HG03045 (cell line): ENCODE results near the gene LAMB4.
"Not testable (repeated sequence)": the region's sequence is repeated elsewhere in the genome, so short reads cannot be mapped to it uniquely, and the experiment has no call there.

ENCODE experiments used
- ATAC-seq: cut with Tn5 transposase; IDR thresholded peaks from one replicate; pipeline ENCODE4 v1.9.1; 2021; ENCODE audit warnings: mild to moderate bottlenecking, moderate library complexity; ENCODE audit not compliant: unreplicated experiment

LAMB4 gene

DNA sequence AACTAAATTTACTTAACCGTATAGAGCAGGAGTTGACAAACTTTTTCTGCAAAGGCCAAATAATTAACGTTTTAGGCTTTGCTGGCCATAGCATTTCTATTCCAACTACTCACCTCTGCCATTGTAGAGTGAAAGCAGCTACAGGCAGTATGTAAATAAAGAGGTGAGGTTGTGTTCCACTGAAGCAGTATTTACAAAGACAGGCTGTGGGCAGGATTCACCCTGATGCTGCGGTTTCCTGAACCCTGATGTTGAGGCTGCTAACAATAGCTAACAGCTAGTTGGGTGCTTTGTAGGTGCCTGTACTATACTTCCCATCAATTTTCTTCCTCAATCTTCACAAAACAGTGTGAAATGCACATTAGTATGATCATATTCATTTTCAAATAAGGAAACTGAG is 80.2 kb downstream of the LAMB4 start:
- ATAC-seq: no peak

- no peak for ATAC-seq
These were observed 81.7 kb downstream of the LAMB4 start for GRCh38 chr7:108048422-108048821.

DNA sequence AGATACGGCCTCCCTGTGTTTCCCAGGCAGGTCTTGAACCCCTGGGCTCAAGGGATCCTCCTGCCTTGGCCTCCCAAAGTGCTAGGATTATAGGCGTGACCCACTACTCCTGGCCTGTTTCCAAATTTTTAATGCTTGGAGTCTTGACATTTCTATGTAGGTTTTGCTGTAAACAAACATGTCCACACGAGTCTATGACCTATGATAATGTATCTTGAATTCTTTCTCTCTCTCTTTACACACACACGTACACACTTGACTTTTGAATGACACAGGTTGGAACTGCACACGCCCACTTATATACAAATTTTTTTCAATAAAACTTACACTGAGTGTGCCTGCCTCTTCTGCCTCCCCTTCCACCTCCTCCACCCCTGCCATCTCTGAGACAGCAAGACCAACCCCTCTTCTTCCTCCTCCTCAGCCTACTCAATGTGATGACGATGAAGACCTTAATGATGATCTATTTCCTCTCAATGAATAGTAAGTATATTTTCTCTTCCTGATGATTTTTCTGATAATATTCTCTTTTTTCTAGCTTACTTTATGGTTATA is 83.1 kb downstream of the LAMB4 start:
- ATAC-seq: no peak

DNA sequence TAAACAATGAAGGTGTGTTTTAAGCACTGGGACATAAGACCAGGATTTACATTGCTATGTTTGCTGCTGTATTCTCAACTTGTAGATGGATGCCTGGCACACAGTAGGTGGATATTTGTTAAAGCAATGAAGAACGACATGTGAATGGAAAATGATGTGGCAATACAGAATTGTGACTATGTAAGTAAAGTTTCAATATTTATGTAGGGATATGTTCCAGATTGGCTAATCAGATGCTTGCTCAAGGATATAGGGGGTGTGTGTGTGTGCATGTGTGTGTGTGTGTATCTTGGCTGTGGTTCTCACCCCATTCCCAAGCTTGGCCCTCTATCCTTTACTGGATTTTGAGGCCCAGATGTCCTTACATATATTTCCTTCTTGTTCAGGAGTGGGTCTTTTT is 84.5 kb downstream of the LAMB4 start:
- ATAC-seq: no peak

DNA sequence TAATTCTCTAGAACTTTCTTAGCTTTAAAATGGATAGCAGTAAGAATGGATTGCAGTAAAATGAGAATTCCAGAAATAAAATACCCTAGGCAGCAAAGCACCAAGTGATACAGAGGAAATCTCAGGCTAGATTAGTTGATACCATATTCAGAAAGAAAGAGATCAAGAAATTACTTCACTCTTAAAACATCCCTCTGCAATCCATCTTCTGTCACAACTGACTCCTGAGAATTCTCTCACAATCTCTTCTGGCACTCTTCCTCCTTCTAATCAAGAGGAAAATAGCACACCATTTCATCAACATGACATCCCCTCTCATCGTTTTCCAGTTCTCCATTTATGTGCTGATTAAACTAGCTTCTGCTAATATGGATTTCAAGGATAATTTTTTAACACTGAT is 85.0 kb downstream of the LAMB4 start:
- ATAC-seq: no peak

DNA sequence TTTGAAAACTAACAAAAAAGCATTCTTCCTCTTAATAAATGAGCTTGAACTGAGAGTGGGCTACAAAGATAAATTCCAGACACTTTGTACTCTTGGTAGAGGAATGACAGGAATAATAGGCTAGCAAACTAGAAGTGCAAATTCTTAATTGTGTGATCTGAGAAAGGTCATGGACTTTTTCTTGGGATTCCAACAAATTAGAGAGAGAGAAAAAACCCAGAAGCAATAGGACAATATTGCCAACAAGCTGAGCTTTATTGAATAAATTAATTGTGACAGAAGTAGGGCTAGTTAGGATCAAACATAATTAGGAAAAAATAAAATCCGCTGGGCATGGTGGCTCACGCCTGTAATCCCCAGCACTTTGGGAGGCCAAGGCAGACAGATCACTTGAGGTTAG is 85.8 kb downstream of the LAMB4 start:
- no peak for ATAC-seq

GRCh38 chr7:108038986-108039385 is 91.2 kb downstream of the LAMB4 start:
- no peak for ATAC-seq

DNA sequence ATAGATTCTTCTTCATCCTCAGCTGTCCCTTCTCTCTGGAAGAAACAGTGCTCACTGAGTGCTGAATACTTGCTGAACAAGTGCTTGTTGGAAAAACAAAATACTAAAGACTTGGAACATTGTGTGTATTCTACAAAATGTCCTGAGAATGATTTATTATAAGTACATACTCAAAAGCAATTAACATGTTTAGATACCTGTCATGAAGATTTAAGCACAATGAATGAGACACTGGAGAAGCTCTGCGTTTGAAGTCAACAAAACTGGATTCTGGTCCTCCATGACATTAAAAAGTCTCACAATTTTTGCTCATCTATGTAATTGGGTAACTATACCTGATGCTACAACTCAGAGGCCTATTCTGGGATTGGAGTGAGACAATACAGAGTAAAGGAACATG is 92.4 kb downstream of the LAMB4 start:
- ATAC-seq: no peak

DNA sequence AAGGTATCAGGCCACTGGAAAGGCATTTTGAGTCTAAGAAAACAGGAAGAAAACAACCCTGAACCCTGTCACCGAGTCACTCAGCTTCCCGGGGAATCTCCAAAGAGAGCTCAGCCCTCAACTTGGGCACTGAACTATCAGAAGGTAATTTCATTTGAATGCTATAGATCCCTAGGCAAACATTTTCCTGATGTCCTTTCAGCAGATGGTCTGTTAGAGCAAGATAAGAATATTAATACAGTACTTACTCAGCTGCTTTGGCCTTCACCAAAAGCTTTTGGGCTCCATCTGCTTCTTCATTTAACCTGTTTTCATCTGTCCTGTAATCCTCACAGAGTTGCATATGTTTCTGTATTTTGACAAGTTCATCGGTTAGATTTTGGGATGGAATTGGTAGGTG is 93.0 kb downstream of the LAMB4 start:
- no peak for ATAC-seq

DNA sequence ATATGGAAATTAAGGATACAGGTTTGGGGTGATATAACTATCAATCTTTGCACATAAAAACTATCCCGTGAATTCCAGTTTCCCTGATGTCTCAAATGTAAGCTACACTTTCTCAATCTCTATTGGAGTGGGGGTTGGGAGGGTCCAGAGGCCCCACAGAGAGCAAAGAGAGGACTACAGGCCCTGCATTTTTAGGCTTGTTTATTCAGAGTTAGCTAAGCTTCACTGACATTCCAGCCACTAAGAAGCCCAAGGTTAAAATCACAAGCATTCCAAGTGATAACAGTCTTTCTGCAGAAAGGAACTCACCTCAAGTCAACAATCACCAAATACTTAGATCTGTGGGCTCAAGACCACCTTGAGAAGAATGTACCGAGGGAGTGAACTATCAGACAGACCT is 95.6 kb downstream of the LAMB4 start:
- no peak for ATAC-seq

DNA sequence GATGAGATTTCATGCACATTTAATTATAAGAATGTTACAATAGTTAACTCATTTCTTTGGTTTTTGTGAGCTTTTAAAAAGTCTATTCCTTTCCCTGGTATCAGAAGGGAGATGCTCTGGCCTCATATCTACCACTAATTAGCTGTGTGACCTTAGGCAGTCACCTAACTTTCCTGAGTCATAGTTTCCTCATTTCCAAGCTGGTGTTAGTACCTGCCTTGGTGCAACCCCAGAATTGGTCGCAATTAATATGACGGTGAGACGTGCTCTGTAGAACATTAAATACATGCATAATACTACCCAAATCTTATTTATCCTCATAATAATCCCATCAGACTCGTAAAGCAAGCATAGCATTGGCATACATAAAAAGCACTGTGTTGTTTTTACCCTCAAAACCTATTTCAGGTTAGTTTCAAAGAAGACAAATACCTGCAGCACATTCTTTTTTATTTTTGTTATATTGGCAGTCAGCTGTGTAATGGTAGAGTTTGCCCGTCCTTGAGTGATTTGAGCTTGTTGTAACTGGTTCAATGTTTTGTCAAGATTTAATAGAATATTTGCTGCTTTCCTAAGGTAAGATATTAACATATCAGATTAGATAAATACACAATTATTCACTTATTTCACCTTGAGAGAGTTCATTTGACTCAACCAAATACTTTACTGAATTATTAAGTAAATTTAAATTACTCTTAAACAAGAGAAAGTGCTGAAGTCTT is 96.2 kb downstream of the LAMB4 start:
- ATAC-seq: no peak

DNA sequence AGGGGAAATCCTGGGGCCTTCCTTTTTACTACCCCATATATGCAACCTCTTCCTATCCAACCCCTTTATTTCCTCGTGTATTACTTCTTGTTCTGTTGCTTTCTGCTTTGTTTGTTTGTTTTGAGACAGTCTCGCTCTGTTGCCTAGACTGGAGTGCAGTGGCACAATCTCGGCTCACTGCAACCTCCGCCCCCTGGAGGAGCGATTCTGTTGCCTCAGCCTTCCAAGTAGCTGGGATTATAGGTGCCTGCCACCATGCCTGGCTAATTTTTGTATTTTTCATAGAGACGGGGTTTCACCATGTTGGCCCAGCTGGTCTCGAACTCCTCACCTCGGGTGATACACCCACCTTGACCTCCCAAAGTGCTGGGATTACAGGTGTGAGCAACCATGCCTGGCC is 96.9 kb downstream of the LAMB4 start:
- ATAC-seq: not testable (repeated sequence)

DNA sequence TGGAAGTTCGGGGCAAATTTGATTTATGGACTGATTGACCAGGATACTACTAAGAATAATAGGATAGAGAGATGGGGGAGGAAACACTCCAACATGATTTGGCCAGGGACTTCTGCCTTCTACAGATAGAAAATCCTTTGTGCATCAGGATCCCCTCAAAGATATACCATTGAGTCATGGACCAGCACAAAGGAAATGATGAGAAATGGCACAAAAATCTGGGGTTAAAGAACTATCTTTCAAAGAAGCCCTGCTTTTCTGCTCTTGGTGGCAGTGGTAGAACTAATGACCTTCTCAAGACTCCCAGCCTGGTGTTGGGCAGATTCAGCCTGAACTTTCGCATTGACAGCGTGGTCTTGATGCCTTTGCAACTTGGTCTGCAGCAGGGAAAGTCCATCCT is 99.6 kb downstream of the LAMB4 start:
- no peak for ATAC-seq

- ATAC-seq: no peak
These were observed 101.1 kb downstream of the LAMB4 start for GRCh38 chr7:108029034-108029433.

- ATAC-seq: no peak
These were observed 102.0 kb downstream of the LAMB4 start for GRCh38 chr7:108028111-108028510.

- no peak for ATAC-seq
These were observed 102.9 kb downstream of the LAMB4 start for GRCh38 chr7:108027239-108027638.

DNA sequence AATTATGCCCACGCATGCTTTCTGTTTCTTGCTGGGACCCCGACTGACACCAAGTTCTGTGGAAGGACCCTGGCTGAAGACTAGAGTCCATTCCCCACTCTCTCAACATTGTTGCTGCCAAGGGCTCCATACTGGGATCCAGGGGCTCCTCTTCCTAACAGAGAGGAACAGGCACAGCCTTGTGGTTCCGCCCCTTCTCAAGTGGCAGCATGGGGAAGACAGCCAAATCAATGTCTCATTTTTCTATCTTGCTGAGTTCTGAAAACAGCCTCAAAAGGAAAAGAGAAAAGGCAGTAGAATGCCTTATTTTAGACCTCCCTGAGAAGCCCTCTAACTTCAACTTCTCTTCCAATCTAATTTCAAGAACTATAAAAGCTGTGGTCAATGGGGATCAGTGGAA is 103.5 kb downstream of the LAMB4 start:
- no peak for ATAC-seq

DNA sequence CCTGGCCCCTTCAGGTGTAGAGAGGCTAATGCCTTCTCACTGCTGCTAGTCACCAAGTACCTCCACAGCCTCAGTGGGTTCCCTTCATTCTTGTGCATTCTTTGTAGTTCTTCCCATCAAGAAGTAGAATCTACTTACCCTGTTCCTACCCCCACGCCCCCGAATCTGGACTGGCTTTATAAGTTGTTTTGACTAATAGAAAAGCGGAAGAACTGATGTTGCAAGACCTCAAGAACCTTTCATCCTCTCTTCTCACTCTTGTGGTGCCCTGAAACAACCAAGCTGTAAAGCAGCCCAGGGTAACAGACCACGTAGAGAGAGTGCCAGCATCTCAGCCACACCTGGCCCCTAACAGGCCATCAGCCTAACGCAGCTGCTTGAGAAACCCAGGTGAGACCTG is 104.0 kb downstream of the LAMB4 start:
- no peak for ATAC-seq

- ATAC-seq: no peak
These were observed 105.6 kb downstream of the LAMB4 start for GRCh38 chr7:108024538-108024937.

DNA sequence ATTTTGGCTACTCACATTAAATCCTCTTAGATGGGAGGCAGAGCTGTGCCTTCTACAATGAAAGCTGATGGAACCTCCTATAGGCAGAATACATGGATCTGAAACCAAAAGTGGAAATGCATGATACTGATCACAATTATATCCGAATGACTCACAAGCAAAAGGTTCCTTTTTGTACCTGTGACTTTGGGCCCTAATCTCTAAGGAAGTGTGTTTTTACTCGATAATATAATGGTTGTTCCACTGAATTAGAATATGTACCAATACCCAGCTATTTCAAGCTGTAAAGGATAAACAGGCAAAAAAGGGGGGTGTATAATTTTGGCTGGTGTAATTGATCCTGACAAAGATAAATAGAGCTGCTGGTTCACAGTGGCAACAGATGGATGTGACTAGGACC is 109.6 kb downstream of the LAMB4 start:
- no peak for ATAC-seq

DNA sequence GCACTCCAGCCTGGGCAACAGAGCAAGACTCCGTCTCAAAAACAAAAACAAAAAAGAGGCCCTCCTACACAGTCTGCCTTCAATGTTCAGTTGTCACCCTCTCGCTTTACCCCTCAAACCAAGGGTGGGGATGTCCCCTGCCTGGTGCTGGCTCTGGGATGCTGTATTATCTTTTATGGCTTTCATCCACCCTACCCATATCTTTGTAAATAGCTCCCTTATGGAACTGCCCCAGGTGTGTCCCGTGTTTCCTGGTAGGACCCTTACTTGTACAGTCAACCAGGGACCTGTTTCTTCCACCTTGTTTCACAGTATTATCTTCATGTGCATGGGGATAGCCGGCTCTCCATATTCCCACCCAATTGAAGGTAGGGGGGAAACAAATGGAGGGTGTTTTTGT is 111.5 kb downstream of the LAMB4 start:
- ATAC-seq: no peak

DNA sequence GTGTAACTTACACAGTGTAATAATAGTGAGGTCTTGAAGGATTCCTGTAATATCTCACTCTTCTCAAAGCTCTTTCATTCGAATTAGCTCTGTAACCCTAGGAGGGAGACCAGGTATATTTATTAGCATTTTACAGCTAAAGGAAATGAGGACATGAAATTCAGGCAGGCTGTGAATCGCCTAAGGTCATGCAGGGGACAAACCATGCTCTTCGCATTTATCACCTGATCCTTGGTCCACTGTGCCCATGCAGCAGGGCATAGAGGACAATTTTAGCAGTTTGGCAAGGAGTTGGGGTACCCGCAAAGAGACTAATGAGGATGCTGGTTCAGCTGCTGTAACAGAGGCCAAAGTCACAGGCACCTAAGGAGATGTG is 112.4 kb downstream of the LAMB4 start:
- no peak for ATAC-seq
